Measurements from ENCODE around the gene RNF220.
A peak's percentile ranks its signal among the peaks of the same experiment; 100 is the strongest.
"Not testable (repeated sequence)": the region's sequence is repeated elsewhere in the genome, so short reads cannot be mapped to it uniquely, and the experiment has no call there.

The RNF220 gene

GRCh38 chr1:44684525-44684924 lies 279.5 kb downstream of the RNF220 start:
- DNase-seq = no peak

- DNase-seq = no peak
These were observed 280.2 kb downstream of the RNF220 start for GRCh38 chr1:44685218-44685617.

DNA sequence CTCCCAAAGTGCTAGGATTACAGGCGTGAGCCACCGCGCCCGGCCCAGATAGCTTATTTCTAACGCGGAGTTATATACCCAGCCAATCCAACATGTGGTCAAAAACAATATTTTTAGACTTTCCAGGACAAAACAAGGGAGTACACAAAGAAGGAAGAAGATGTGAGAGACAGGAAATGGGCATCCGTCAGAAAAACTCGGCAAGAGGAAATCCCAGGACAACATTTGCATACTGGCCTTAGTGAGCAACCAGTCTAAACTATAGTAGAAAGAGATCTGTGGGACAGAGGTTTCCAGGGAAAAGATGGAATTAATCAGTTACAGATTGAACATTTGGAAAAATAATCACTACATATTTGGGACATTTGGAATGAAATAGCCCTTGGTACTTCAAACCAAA lies 280.8 kb downstream of the RNF220 start:
- DNase-seq = no peak

DNA sequence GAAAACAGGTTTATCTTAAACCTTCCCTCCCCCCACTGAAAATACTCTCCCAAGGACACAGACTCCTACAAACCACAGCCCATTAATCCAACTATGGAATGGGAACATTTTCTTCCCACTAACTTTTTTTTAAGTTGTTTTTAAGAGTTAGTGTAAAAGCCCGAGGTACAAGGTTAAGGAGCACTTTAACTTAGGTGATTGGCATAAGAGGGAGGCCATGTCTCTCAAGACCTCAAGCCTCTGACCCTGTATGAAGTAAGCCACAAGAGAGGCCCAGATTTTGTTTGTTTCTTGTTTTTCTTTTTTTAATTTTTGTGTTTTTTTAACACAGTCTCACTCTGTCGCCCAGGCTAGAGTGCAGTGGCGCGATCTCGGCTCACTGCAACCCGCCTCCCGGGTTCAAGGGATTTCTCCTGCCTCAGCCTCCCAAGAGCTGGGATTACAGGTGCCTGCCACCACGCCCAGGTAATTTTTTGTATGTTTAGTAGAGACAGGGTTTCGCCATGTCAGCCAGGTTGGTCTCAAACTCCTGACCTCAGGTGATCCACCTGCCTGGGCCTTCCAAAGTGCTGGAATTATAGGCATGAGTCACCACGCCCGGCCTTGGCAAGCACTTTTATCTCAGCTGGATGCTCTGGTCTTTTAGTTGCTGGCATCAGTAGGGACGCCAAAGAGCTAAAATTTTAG lies 283.8 kb downstream of the RNF220 start:
- no peak for DNase-seq

- DNase-seq = no peak
These were observed 284.4 kb downstream of the RNF220 start for GRCh38 chr1:44689447-44689765.

GRCh38 chr1:44693159-44693558 lies 288.1 kb downstream of the RNF220 start:
- DNase-seq = no peak

GRCh38 chr1:44693900-44694299 lies 288.8 kb downstream of the RNF220 start:
- no peak for DNase-seq

GRCh38 chr1:44694863-44695478 lies 289.9 kb downstream of the RNF220 start:
- DNase-seq = no peak

- DNase-seq = no peak
These were observed 290.6 kb downstream of the RNF220 start for GRCh38 chr1:44695671-44696070.

DNA sequence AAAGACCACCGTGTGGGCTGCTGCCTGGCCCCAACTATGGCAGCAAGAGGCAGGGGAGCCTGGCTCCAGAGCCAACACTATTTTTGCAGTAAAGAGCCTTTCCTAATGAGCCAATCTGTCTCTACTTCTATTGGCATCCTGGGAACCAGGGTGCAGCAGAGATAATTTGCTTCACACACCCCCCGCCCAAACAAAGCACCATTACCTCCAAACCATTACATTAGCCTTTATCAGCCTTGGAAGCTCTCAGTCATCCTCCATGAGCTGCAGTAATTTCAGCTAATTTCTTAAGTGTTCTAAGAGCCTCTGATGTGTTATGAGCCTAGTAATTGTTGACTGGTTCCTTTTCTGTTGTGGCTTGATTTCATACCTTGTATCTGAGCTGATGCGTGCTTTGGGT lies 291.0 kb downstream of the RNF220 start:
- no peak for DNase-seq

- peak; percentile 37 for DNase-seq
These were observed 291.8 kb downstream of the RNF220 start for GRCh38 chr1:44696789-44697345.

GRCh38 chr1:44698138-44698537 lies 293.1 kb downstream of the RNF220 start:
- no peak for DNase-seq

GRCh38 chr1:44699375-44699774 lies 294.3 kb downstream of the RNF220 start:
- DNase-seq = not testable (repeated sequence)

DNA sequence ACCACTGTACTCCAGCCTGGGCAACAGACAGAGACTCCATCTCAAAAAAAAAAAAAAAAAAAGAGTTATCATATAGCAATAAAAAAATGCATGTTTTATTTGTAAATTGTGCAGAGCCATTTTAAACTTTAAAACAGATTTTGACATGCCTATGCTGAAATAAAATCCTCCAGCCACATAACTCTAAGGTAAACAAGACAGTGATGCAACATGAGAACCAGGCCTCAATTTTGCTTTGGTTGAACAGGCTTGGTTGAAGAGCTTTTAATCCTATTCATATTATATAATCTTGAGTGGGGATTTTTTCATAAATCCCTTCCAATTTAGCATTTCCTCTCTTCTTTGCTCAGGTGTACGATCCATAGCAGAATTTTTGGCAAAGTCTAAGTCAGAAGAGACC lies 295.5 kb downstream of the RNF220 start:
- DNase-seq = no peak

DNA sequence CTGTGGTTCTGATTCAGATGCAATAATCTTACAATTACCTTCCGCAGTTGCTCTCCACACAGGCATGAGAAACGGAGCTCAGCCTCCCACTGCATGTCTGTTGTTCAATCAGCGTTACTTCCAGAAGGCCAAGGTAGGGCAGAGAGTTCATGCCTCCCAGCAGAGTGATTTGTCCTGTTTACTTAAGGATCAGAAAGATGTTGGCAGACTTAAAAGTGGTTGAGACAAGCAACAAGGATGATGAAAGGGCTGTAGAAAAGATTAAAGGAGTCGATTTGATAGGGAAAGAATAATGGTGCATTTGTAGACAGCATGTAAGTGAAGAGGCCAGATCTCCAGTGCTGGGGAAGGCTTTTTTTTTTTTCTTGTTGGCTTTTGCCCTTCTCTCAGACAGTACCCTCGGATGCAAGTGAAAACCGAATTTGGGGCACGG lies 296.1 kb downstream of the RNF220 start:
- DNase-seq = no peak

Data from activated CD8-positive, alpha-beta memory T cell treated with anti-CD3 and anti-CD28 coated beads, Interleukin-2, amount 50 U/mL, for 4 hours (primary cell).